CD14-positive monocyte (primary cell): Measurements from ENCODE around the gene PREX1. TPM values are rescaled to one million over a fixed set of nuclear protein-coding genes. Genes with fewer than 3 reads are reported as not detected.

Experiments
- DNase-seq, 3 donors: peaks; one replicate each; pipeline ENCODE4 v3.0.0-alpha.2; 2011 to 2022
- H2AFZ ChIP-seq: 2 replicates; pipeline ENCODE4 v1.6.0; 2012; ENCODE audit warnings: mild to moderate bottlenecking, low read depth, low read length, inconsistent platforms; ENCODE audit not compliant: insufficient read depth, poor library complexity, severe bottlenecking
- H3K27ac ChIP-seq, 2 donors: 1 replicate in 1 of 2; 2 replicates in 1 of 2; pipeline ENCODE4 v1.5.1; 2012 to 2013; ENCODE audit warnings: low read length in 2 of 2, control low read depth in 1 of 2, inconsistent platforms in 1 of 2, low read depth in 1 of 2, mild to moderate bottlenecking in 1 of 2
- H3K27me3 ChIP-seq, 2 donors: one replicate each; pipeline versions ENCODE4 v1.6.0 to v1.6.1; 2011 to 2013; ENCODE audit warnings: low read length in 2 of 2; ENCODE audit not compliant: control insufficient read depth in 2 of 2, insufficient read depth in 2 of 2
- H3K36me3 ChIP-seq, 2 donors: replicated peaks in 1 of 2; 1 replicate in 1 of 2; 2 replicates in 1 of 2; pipeline versions ENCODE4 v1.5.1 to v1.6.1; 2012 to 2013; ENCODE audit warnings: low read length in 2 of 2, control low read depth in 1 of 2, inconsistent platforms in 1 of 2, mild to moderate bottlenecking in 1 of 2; ENCODE audit not compliant: insufficient read depth in 2 of 2, control insufficient read depth in 1 of 2
- H3K4me1 ChIP-seq, 2 donors: 1 replicate in 1 of 2; 2 replicates in 1 of 2; pipeline versions ENCODE4 v1.5.1 to v1.6.1; 2012 to 2013; ENCODE audit warnings: low read length in 2 of 2, control low read depth in 1 of 2, inconsistent platforms in 1 of 2, mild to moderate bottlenecking in 1 of 2, moderate library complexity in 1 of 2; ENCODE audit not compliant: insufficient read depth in 2 of 2, control insufficient read depth in 1 of 2
- H3K4me2 ChIP-seq: replicated peaks from 2 replicates; pipeline ENCODE3; 2012; ENCODE audit warnings: low read length, moderate library complexity, mild to moderate bottlenecking; ENCODE audit not compliant: poor library complexity, severe bottlenecking; ENCODE audit errors: extremely low read depth
- H3K4me3 ChIP-seq, 3 experiments: fragments of 200-600 bp in 1 of 3; sonication (generic) in 1 of 3; replicated peaks in 1 of 3; 1 replicate in 2 of 3; 2 replicates in 1 of 3; pipeline ENCODE4 v1.5.1; 2011 to 2013; ENCODE audit warnings: low read length in 3 of 3, mild to moderate bottlenecking in 3 of 3, control low read depth in 2 of 3, low read depth in 2 of 3, inconsistent platforms in 1 of 3, moderate library complexity in 1 of 3
- H3K79me2 ChIP-seq: 2 replicates; pipeline ENCODE4 v1.6.0; 2012; ENCODE audit warnings: mild to moderate bottlenecking, control low read depth, inconsistent platforms, low read length, moderate library complexity; ENCODE audit not compliant: insufficient read depth
- H3K9ac ChIP-seq: 2 replicates; pipeline ENCODE4 v1.6.0; 2017; ENCODE audit warnings: low read length, mild to moderate bottlenecking; ENCODE audit not compliant: insufficient read depth, poor library complexity, severe bottlenecking
- H3K9me3 ChIP-seq, 2 donors: replicated peaks in 1 of 2; 1 replicate in 1 of 2; 2 replicates in 1 of 2; pipeline versions ENCODE4 v1.5.1 to v1.6.1; 2012 to 2013; ENCODE audit warnings: low read length in 2 of 2, control low read depth in 1 of 2; ENCODE audit not compliant: control insufficient read depth in 1 of 2, insufficient read depth in 1 of 2
- H4K20me1 ChIP-seq: 2 replicates; pipeline ENCODE4 v1.6.0; 2012; ENCODE audit warnings: mild to moderate bottlenecking, low read length, control low read depth, moderate library complexity; ENCODE audit not compliant: insufficient read depth
- H3K27ac Mint-ChIP-seq, 7 donors: one replicate each; pipeline ENCODE4 v1.8.0; 2020; ENCODE audit warnings: mild to moderate bottlenecking in 7 of 7, mixed read lengths in 7 of 7, moderate library complexity in 6 of 7, inconsistent platforms in 2 of 7
- H3K27me3 Mint-ChIP-seq, 3 donors: one replicate each; pipeline ENCODE4 v1.8.0; 2021 to 2022; ENCODE audit warnings: low read depth in 3 of 3, mild to moderate bottlenecking in 3 of 3, mixed read lengths in 3 of 3, moderate library complexity in 3 of 3, inconsistent platforms in 1 of 3
- H3K36me3 Mint-ChIP-seq, 2 donors: one replicate each; pipeline ENCODE4 v1.8.0; 2020; ENCODE audit warnings: mixed read lengths in 2 of 2, inconsistent platforms in 1 of 2, mild to moderate bottlenecking in 1 of 2
- H3K4me1 Mint-ChIP-seq: one replicate; pipeline ENCODE4 v1.8.0; 2020; ENCODE audit warnings: mild to moderate bottlenecking, mixed read lengths
- H3K4me3 Mint-ChIP-seq, 2 donors: one replicate each; pipeline ENCODE4 v1.8.0; 2020; ENCODE audit warnings: mild to moderate bottlenecking in 2 of 2, mixed read lengths in 2 of 2, moderate library complexity in 1 of 2
- H3K9me3 Mint-ChIP-seq, 7 donors: one replicate each; pipeline ENCODE4 v1.8.0; 2020 to 2022; ENCODE audit warnings: mixed read lengths in 7 of 7, mild to moderate bottlenecking in 6 of 7, moderate library complexity in 6 of 7, inconsistent platforms in 2 of 7
- WGBS: methylation state at CpG from one replicate; pipeline ENCODE4 v1.1.5; 2013; ENCODE audit warnings: missing lambda C conversion rate; ENCODE audit not compliant: insufficient coverage; 5-methylcytosine and 5-hydroxymethylcytosine counted together
- intact Hi-C, 2 donors: fragments of 100-400 bp; cut with micrococcal nuclease; formaldehyde crosslinking; loops; one replicate each; pipeline versions ENCODE4 v1.15.0 to v1.15.1; 2023
- polyA plus RNA-seq, 3 donors: library from polyadenylated mRNA; depleted of rRNA in 1 of 3; unstranded in 2 of 3; stranded (reverse) in 1 of 3; fragments of 300-500 nt in 2 of 3; fragments of >200 nt in 1 of 3; fragmentation: Illumina TruSeq in 2 of 3; gene quantifications; 1 replicate in 2 of 3; 2 replicates in 1 of 3; pipeline ENCODE4 v1.2.3, GENCODE V29; 2012 to 2021
- TF ChIP-seq, protein P1 (sequence below): fragments of 200-600 bp; IDR thresholded peaks from one replicate; pipeline ENCODE4 v1.8.0; 2022; ENCODE audit warnings: antibody characterized with exemption, mild to moderate bottlenecking

The PREX1 gene
- polyA plus RNA-seq, 3 donors, result 24.3 to 114 (median 27.5) TPM

GRCh38 chr20:48582673-48582985, 245.2 kb downstream of the PREX1 start:
- Mint-ChIP-seq H3K9me3 (peaks cover 0 to 6% (median 3%) of the 10 kb centered on the region in 7 donors), H3K27me3 (peaks cover 3 to 25% (median 13%) of the 10 kb centered on the region in 3 donors), H3K27ac (no peak overlapping the region), H3K4me3 (peak overlapping the region; percentile 10 to 31), H3K4me1 (no peaks in the 10 kb centered on the region), H3K36me3 (no peaks in the 10 kb centered on the region)
- DNase-seq, result no peak
- intact Hi-C loops, result no loop called here
- WGBS, result 50% methylated on average over 4 of the region's 5 CpGs
- no peaks in the 10 kb centered on the region for H3K36me3 ChIP-seq
- TF ChIP-seq, protein P1, sequence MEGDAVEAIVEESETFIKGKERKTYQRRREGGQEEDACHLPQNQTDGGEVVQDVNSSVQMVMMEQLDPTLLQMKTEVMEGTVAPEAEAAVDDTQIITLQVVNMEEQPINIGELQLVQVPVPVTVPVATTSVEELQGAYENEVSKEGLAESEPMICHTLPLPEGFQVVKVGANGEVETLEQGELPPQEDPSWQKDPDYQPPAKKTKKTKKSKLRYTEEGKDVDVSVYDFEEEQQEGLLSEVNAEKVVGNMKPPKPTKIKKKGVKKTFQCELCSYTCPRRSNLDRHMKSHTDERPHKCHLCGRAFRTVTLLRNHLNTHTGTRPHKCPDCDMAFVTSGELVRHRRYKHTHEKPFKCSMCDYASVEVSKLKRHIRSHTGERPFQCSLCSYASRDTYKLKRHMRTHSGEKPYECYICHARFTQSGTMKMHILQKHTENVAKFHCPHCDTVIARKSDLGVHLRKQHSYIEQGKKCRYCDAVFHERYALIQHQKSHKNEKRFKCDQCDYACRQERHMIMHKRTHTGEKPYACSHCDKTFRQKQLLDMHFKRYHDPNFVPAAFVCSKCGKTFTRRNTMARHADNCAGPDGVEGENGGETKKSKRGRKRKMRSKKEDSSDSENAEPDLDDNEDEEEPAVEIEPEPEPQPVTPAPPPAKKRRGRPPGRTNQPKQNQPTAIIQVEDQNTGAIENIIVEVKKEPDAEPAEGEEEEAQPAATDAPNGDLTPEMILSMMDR, result no peak
- no peak overlapping the region for H3K9ac ChIP-seq
- H3K4me1 ChIP-seq, result no peaks in the 10 kb centered on the region
- no peak overlapping the region for H2AFZ ChIP-seq
- no peaks in the 10 kb centered on the region for H3K79me2 ChIP-seq
- H3K9me3 ChIP-seq, result no peaks in the 10 kb centered on the region
- no peaks in the 10 kb centered on the region for H3K27me3 ChIP-seq
- no peak overlapping the region for H3K4me3 ChIP-seq
- no peak overlapping the region for H3K4me2 ChIP-seq
- H4K20me1 ChIP-seq, result no peaks in the 10 kb centered on the region
- H3K27ac ChIP-seq, result no peak overlapping the region

DNA sequence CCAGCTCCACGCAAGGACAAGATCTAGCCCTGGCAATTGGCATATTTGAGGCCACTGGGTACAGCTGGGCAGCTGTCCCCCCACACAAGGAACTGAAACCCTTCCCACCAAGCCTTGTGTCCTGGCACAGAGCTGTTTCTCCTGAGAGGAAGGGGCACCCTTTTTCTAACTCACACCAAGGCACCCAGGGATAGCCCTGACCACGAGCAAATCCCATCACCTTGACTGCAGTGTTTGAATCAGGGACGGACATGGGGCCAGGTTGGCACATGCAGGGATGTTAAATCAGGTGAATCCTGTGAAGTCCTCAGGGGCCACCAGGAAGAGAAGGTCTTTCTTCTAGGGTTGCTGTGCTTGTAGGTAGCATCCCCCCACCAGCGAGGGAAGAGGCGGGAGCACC, 246.6 kb downstream of the PREX1 start:
- Histone ChIP-seq H3K36me3 (no peaks in the 10 kb centered on the region), H3K4me1 (no peaks in the 10 kb centered on the region), H3K4me2 (no peak overlapping the region), H3K4me3 (no peak overlapping the region), H3K27me3 (no peaks in the 10 kb centered on the region), H3K9ac (no peak overlapping the region), H2AFZ (no peak overlapping the region), H3K9me3 (no peaks in the 10 kb centered on the region), H3K79me2 (no peaks in the 10 kb centered on the region), H4K20me1 (no peaks in the 10 kb centered on the region), H3K27ac (no peak overlapping the region)
- WGBS, result 100% methylated on average over 2 of the region's 5 CpGs
- Mint-ChIP-seq H3K4me3 (no peak overlapping the region), H3K36me3 (no peaks in the 10 kb centered on the region), H3K27me3 (peaks cover 3 to 19% (median 12%) of the 10 kb centered on the region in 3 donors), H3K4me1 (no peaks in the 10 kb centered on the region), H3K27ac (no peak overlapping the region), H3K9me3 (peaks cover 0 to 6% (median 3%) of the 10 kb centered on the region in 7 donors)
- intact Hi-C loops, result no loop called here
- no peak for DNase-seq
- TF ChIP-seq, protein P1, result no peak
